Stimulated activated CD4-positive, alpha-beta T cell treated with anti-CD3 and anti-CD28 coated beads, Interleukin-4, amount 100 ng/mL, for 24 hours (primary cell): Measurements from ENCODE around the gene ADCY7.
A peak's percentile ranks its signal among the peaks of the same experiment; 100 is the strongest.
"Not testable (repeated sequence)": the region's sequence is repeated elsewhere in the genome, so short reads cannot be mapped to it uniquely, and the experiment has no call there.

Experiments used
- DNase-seq: peaks from one replicate; pipeline ENCODE4 v3.0.0-alpha.2; 2020

ADCY7 gene

DNA sequence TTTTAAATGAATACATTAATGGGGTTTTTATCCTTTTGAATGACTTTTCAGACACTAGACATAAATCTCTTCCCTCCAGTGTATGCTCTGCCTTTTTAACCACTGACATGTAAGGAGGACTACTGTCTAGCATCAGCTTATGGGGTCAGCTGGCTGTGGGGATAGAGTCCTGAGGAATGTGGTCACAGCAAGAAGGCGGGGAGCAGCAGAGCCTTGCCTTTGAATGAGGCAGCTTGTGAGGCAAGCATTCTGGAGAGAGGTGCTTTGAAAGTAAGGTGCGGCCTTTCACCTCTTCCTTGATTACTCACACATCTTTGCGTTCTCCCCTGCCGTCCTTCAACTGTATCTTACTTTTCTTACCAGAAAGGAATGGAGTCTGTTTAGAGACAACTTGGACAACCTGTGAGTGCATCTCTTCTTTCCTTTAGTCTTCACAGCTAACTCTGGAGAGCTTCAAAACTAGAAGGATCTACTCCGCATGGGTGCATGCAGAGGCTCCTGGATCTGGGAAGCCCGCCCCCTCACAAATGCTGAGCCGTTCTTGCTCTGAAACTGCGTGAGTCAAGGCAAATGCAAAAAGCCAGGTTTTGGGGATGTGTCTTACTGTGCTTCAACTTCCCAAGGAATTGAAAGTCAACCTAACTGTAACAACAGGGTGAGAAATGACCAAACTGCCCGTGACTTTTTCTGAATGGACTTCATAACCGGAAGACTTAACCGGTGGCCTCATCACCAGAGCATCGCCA is 49.9 kb downstream of the ADCY7 start:
- peak; percentile 2 for DNase-seq

DNA sequence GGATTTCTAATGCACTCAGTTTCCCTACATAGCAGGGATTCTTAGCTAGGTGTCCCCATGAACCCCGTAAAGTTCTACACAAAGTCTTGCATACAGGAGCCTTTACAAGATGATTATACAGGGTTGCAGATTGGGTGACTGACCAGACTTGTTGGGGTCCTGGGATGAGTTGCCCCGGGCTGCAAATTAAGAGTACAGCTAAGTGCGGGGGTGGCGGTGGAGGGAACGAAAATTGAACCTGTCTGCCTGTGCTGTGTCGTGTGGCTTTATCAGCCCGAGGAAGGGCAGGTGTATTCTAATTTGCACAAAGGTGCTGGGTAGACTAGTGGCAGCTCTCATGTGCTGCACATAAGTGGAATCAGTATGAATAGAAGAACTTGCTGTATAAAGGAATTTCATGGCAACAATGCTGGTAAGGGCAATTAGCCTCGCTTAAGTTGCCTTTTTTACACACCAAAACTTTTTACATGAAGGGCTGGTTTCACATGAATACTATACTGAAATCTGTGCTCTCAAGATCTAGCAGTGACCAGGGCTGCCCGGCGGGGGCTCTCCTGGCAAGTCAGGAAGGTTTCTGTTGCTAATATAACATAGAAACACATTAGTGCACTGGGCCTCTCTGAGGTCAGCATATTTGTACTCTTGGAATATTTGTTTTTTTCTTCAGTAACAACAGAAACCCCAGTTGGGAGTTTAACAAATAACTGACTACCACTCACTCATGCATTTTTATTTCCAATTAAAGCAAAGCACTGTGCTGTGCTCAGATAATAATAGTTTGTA is 50.7 kb downstream of the ADCY7 start:
- no peak for DNase-seq

DNA sequence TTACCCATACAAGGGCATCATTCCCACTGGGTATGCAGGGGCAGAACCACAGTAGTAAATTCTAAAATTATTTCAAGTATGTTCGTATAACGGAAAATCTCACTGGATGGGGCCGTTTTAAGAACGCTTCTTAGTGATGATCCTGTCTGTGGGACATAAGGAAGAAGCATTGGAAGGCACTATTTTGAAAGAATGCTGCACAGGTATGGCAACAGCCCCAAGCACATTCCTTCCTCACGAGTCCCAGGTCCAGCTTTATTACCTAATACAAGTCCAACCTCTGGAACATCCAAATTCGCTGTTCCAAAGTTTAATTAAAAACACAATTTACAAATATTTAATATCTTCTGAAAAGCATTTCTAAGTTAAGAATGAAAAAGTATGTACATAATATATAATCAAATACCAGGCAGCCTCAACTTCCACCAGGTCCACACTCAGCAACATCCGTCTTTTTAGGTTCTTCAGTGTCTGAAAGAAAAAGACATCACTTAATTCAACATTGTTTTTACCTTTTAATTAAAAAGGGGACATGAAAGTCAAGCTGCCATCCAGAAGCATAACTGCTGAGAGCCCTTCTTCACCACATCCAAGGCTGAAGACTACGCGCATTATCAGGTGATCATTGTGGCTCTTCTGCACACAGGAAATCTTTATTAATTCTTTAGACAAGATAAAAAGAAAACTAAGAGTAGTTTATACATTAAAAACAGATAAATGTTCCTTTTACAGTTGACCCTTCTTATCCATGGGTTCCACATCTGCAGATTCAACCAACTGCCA is 52.6 kb downstream of the ADCY7 start:
- peak; percentile 2 for DNase-seq

DNA sequence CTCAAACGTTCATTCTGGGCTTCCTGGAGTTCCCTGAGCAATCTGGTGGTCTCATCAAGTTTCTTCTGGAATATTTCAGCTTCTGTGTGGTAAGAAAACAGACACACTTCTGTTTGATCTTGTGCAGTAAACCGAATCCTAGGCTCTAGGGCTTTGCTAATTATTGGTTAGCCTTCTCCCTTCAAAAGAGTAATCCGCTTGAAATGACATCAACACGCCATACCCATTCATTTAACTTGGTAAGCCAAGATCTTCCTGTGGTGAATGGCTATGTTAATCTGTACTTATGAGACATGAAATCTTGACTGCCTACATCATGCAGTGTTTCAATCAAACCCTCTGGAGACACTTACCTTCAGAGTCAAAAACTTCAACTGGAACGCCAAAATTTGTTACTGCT is 54.0 kb downstream of the ADCY7 start:
- no peak for DNase-seq

DNA sequence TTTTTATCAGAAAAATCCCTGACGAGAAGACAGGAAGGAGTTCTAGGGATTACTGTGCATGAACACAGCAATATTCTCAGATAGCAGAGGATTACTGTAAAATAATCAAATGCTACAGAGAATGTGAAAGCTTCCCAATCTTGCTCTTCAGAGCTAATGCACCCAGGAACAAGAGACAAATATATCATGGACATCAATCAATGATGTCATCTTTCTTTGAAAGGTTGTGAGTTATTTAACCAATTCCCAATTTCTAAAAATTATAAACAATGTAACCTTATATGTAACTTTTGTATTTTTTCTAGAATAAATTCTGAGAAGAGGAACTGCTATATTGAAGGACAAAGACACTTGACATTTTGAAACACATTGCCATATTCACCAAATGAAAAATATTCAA is 56.0 kb downstream of the ADCY7 start:
- DNase-seq: no peak

DNA sequence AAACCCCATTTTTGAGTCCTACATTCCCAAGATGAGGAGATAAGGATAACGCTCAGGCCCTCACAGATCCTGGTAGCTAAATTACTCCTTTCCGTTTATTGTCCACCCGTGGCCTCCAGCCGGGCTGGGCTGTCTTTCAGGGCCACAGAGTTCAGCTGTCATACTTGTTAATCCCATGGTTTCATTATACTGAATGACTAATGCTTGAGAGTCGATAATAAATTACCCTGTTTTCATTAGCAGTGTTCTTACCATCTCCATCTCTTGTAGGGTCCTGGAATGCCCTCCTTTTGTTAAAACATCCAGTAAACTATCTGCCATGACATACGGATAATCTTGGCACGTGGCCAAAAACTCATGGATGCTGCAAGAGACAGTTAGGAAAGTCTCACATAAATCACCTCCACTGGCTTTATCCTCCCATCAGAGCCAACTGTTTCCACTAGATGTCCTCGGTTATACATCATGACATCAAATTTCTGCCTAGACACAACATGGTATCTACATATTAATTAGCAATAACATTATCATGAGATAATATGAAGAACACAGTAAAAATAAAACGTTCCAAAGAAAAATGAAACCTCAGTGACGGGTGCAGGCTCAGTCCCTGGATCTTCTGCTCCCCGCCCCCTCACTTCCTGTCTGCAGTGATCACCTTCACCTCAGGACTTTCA is 57.1 kb downstream of the ADCY7 start:
- DNase-seq: no peak

DNA sequence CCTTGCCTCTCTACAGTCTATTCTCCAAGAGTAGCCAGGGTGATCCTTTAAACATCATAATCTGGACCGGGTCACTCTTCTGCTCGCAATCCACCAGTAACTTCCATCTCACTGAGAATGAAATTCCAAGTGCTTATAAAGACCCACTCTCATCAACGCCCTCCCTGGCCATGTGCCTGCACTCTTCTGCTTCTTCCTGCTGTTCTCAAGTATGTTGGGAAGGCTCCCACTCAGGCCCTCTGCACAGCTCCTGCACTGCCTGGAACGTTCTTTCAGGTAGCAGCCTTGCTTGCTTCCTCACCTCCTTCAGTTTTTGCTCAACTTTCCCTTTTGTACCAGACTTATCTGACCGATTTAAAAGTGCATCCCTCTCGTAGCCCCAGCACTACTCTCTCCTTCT is 58.0 kb downstream of the ADCY7 start:
- no peak for DNase-seq

DNA sequence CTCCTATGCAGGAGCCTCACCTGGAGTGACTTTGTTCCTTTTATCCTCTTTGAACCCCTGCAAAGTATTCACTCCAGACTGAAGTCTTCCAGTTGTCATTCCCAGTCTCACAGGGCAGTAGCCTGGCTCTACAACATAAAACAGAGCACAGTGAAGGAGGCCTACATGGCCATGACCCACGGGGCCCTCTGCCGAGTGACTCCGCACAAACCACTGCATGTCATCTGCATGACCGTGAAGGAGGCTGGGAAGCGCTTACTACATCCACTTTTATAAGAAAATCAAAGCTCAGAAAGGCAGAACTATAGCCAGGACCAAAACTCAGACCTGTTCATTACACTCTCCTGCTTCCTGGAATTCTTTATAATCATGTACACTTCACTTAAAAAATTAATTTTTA is 59.9 kb downstream of the ADCY7 start:
- DNase-seq: no peak

DNA sequence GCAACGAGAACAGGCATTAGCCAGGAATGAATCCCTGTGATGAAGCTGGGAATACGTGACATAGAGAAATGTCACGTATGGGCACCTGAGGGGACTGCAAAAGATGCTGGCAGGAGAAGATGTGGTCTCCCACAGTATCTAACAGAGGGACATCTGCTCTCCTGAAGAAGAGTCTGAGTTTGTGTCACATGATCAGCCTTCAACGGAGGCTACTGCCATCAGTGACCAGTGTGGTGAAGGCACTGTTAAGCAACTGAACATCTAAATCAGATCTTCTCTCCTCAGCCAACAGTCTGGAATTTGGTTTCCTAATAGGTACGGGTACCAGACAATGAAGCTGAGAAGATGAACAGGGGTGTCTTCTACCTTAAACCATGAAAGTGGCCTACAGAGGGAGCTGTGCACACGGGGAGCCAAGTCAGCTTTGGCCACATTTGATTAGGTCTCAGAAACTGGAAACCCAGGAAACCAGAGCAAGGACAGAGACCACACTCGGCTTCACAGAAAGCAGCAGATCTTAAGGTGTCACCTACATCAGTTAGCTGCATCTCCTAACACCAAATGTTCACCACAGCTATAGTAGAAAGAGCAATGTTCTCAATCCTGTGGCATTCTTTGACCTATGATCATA is 60.6 kb downstream of the ADCY7 start:
- peak; percentile 69 for DNase-seq

DNA sequence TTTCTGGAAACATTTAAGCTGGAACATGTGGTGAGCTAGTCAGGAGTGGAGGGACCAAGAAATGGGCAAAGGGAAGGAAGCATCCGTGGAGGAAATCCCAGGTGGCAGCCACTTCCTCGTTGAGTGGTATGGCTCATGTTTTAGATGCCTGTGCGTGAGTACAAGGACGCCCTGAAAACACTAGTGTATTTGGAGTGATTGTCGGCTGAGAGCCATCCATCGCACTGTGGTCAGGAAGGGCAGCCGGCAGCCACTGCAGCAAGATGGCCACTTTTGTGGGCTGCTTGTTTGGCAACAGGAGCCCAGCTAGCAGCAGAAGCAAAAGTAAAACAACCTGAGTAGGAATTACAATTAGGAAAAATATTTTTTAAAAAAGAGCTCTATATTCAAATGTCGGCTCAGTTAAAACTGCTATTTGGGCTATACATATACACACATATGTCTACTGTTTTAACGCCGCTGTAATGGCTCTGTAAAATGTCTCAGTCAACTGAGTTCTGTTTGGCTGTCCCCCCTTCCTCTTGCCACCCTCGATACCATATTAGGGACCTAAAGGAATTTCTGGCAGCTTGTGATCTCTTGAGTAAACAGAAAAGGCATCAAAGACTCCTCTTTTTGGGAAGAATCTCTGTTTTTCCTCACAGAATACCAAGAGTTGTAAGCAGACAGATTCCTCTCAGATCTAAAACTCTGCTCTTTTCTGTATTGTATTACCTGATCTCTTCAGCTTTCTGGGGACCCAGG is 63.3 kb downstream of the ADCY7 start:
- no peak for DNase-seq

DNA sequence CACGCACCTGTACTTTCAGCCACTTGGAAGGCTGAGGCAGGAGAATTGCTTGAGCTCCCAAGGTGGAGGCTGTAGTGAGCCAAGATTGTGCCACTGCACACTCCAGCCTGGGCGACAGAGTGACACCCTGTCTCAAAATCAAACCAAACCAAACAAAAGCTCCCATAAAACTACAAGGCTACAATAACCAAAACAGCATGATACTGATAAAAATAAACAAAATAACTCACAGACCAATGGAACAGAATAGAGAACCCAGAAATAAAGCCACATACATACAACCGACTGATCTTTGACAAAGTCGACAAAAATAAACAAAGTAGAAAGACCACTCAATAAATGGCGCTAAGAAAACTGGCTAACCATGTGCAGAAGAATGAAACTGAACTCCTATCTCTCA is 65.2 kb downstream of the ADCY7 start:
- no peak for DNase-seq

DNA sequence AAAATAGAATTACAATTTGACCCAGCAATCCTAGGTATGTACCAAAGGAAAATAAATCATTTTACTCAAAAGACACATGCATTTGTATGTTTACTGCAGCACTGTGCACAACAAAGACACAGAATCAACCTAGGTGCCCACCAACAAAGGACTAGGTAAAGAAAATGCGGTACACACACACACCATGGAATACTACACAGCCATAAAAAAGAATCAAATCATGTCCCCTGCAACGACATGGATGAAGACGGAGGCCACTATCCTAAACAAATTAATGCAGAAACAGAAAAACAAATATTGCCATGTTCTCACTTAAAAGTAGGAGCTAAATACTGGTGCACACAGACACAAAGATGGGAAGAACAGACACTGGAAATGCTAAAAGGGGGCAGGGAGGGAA is 66.2 kb downstream of the ADCY7 start:
- DNase-seq: no peak

DNA sequence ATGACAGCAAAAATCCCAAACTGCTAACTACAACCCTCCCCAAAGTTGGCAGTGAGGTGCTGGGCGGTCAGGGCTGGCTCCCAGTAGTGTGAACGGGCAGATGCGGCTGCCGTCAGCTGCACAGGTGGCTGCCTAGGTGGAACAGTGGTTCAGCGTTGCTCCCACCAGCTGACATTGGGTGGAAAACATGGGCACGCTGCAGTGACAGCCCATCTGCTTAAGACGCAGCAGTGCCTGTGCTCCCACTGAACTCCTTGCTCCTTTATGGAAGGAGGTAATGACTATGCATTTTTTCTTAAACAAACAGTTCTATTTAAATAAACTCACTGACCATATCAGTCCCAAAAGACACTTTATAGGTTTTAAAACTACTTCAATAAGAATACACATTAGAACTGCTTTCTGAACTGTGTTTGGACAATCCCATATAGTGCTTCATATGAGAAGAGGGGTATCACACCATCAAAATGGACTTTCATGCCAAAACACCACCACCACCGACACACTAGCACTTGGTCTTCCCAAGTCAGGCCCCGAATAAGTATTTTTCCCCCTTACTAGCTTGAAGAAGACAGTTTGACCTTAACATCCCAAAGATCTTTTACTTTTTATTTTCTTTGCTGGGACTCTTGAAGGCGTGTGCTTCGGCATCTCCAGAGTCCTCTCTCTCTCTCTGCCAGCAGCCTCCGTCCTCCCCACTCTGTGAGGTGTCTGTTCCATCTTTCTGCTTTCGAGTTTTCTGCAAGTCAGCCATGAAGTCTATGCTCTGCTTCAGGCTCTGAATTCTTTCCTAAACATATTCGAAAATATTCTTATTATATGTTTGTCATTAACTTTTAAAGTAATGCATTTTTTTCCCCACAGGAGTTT is 68.0 kb downstream of the ADCY7 start:
- DNase-seq: no peak

DNA sequence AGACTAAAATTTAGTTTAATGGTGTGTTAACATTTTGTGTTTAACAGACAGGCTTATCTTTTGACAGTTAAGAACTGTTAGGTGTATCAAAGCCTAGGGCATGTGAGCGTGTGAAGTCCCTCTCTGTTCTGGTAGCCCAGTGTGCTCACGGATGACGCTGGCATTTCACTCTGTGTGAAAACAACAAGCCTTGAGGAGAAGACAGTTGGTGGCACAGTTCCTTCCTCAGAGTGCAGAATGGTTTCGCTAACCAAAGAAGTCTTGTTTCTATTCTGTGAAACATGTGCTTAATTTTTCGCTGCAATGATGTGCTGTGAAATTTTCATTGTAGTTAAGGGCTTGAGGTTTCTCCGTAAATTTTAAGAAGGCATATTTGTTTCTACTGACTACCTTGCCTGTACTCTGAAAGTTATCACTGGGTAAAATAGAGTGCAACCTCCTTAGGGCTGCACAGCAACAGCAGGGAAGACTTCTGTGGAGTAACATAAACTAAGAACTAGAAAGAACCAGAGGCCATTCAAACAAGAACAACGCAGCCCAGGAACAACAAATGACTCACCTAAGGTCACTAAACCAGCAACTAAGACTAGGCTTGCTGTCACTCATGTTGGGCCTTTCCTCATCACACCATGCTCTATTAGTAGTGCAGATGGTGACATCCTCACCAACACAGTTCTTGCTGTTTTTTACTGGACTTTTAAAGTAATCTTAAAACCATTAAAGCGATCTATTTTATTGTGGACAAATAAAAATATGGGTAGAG is 69.0 kb downstream of the ADCY7 start:
- no peak for DNase-seq

DNA sequence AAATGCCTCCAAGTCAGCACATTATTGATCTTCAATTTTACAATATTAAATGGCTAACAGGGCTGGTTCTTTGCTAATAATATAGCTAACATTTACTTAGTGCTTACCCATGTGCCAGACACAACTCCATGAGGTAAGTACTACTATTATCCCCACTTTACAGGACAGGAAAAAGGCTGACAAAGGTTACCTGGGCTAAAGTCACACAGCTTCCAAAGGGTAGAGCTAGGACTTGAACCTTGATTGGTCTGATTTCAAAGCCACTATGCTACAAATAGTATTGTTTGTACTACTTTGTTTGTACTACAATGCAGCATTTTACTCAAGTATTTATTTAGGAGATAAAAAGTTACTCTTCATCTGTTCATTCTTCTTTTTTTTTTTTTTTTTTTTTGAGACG is 70.5 kb downstream of the ADCY7 start:
- no peak for DNase-seq

DNA sequence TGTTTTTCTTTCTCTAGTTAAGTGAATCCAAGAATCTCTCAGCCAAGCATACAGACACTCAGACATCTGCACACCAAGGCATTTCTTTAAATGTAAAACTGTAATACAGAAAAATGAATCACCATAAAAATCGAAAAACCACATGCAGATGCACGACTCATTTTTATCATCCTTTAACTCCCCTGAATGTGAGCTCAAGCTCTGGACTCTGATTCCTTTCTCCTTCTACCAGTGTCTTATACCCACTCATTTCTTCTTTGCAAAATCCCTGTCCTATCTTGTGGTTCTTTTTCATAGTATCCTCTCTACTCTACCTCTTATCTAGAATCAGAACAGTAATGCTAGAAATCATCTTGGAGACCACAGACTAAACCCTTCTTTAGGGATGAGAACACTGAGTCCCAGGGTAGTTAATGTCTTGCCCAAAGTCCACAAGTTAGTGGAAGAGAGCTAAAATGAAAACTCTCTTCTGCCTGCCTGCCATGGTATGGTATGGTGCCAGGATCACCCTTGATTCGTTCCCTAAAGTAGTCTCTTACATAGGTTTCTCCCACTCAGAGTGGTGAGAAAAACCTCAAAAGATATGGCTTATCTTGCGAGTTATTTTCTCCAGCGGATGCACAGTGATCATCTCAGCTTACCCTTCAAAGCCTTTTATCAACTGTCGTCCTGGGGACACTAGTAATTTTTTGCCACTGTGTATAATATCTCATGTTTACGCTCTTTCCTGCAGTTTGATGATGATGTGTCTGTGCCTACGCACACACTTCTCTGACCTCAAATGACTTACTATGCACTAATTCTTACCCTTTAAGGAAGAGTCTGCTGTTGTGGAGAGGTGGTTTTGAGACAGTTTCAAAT is 72.2 kb downstream of the ADCY7 start:
- DNase-seq: no peak

DNA sequence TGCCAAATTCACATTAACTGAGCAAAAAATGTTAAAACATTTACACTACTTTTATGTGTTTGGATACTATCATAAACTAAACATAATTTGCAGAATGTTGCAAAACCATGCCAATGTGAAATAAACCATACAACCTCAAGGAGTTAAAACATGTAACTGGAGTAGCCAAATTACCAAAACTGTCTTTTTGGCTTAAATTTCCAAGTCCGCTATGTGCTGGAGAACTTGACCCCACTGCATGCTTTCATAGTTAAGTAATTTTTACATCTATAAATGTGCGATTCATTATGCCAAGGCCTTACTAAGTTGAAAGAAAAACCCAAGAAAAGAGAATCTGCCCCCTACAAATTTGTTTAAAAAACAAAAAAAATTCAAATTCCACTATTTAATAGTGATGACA is 74.2 kb downstream of the ADCY7 start:
- DNase-seq: no peak

DNA sequence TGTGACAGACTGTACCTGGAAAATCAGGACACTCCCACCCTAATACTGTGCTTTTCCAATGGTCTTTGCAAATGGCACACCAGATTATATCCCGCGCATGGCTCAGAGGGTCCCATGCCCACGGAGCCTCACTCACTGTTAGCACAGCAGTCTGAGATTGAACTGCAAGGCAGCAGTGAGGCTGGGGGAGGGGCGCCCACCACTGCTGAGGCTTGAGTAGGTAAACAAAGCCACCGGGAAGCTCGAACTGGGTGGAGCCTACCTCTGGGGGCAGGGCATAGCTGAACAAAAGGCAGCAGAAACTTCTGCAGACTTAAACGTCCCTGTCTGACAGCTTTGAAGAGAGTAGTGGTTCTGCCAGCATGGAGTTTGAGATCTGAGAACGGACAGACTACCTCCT is 77.2 kb downstream of the ADCY7 start:
- DNase-seq: not testable (repeated sequence)

DNA sequence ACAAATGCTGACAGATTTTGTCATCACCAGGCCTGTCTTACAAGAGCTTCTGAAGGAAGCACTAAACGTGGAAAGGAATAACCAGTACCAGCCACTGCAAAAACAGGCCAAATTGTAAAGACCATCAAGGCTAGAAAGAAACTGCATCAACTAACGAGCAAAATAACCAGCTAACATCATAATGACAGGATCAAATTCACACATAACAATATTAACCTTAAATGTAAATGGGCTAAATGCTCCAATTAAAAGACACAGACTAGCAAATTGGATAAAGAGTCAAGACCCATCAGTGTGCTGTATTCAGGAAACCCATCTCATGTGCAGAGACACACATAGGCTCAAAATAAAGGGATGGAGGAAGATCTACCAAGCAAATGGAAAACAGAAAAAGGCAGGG is 78.9 kb downstream of the ADCY7 start:
- not testable (repeated sequence) for DNase-seq
